B cell (primary cell): ENCODE results near the gene TMOD2. TPM values are rescaled to one million over a fixed set of nuclear protein-coding genes. Genes with fewer than 3 reads are reported as not detected.

ENCODE experiments used
- ATAC-seq: fragments of 200-7000 bp; cut with Tn5 transposase; one replicate; pipeline ENCODE4 v1.10.0; 2021; ENCODE audit warnings: low read depth, mild to moderate bottlenecking, moderate number of reproducible peaks, moderate library complexity
- CTCF ChIA-PET: fragments of 350-600 bp; sonication (Branson Sonifier 250); formaldehyde crosslinking; loops from one replicate; lab custom pipeline; 2021; ENCODE audit warnings: antibody characterized with exemption, inconsistent platforms; lab: Charles Lee
- POLR2A ChIA-PET: fragments of 350-600 bp; sonication (Branson Sonifier 250); formaldehyde crosslinking; loops from one replicate; lab custom pipeline; 2021; ENCODE audit warnings: antibody characterized with exemption; lab: Charles Lee
- DNase-seq: peaks from one replicate; pipeline ENCODE4 v3.0.0; 2013
- H2AFZ ChIP-seq: 2 replicates; pipeline ENCODE4 v1.6.1; 2012; ENCODE audit warnings: mild to moderate bottlenecking, low read depth, low read length; ENCODE audit not compliant: insufficient read depth, poor library complexity, severe bottlenecking
- H3K27ac ChIP-seq, 2 donors: 1 replicate in 1 of 2; 2 replicates in 1 of 2; pipeline ENCODE4 v1.5.1; 2012 to 2013; ENCODE audit warnings: low read length in 2 of 2, mild to moderate bottlenecking in 2 of 2, moderate library complexity in 1 of 2
- H3K27me3 ChIP-seq, 4 experiments: fragments of 200-600 bp in 1 of 4; sonication (generic) in 1 of 4; replicated peaks in 1 of 4; 1 replicate in 2 of 4; 2 replicates in 2 of 4; pipeline versions ENCODE4 v1.6.1 to v1.7.0; 2013 to 2016; ENCODE audit warnings: low read length in 3 of 4, mild to moderate bottlenecking in 2 of 4, mixed read lengths in 1 of 4, moderate library complexity in 1 of 4; ENCODE audit not compliant: insufficient read depth in 4 of 4, control insufficient read depth in 3 of 4; ENCODE audit errors: control extremely low read depth in 1 of 4
- H3K36me3 ChIP-seq, 2 experiments: replicated peaks in 1 of 2; 1 replicate in 1 of 2; 2 replicates in 1 of 2; pipeline versions ENCODE4 v1.6.1 to v1.7.1; 2013; ENCODE audit warnings: low read length in 1 of 2; ENCODE audit not compliant: insufficient read depth in 2 of 2, control insufficient read depth in 1 of 2; ENCODE audit errors: control extremely low read depth in 1 of 2, extremely low read depth in 1 of 2
- H3K4me1 ChIP-seq, 2 donors: fragments of 200-600 bp in 1 of 2; sonication (generic) in 1 of 2; 1 replicate in 1 of 2; 2 replicates in 1 of 2; pipeline versions ENCODE4 v1.5.1 to v1.6.1; 2013 to 2017; ENCODE audit warnings: low read length in 2 of 2; ENCODE audit not compliant: control insufficient read depth in 2 of 2, insufficient read depth in 2 of 2
- H3K4me2 ChIP-seq: replicated peaks from 2 replicates; pipeline ENCODE3; 2012; ENCODE audit warnings: mild to moderate bottlenecking, low read depth, low read length; ENCODE audit not compliant: poor library complexity, severe bottlenecking
- H3K4me3 ChIP-seq, 5 experiments: fragments of 200-600 bp in 1 of 5; sonication (generic) in 1 of 5; 1 replicate in 3 of 5; 2 replicates in 2 of 5; pipeline versions ENCODE4 v1.5.1 to v1.7.0; 2011 to 2016; ENCODE audit warnings: low read length in 4 of 5, mild to moderate bottlenecking in 4 of 5, low read depth in 2 of 5, control low read depth in 1 of 5, moderate library complexity in 1 of 5; ENCODE audit not compliant: insufficient read depth in 1 of 5; ENCODE audit errors: control extremely low read depth in 1 of 5, extremely low read depth in 1 of 5
- H3K79me2 ChIP-seq: fragments of 200-600 bp; sonication (generic); one replicate; pipeline ENCODE4 v1.6.0; 2016; ENCODE audit warnings: low read length; ENCODE audit not compliant: control insufficient read depth, insufficient read depth
- H3K9ac ChIP-seq: fragments of 200-600 bp; sonication (generic); 2 replicates; pipeline ENCODE4 v1.6.1; 2017; ENCODE audit warnings: mild to moderate bottlenecking, low read length, moderate library complexity
- H3K9me3 ChIP-seq, 3 donors: one replicate each; pipeline versions ENCODE4 v1.6.1 to v1.7.1; 2013; ENCODE audit warnings: low read length in 2 of 3; ENCODE audit not compliant: control insufficient read depth in 2 of 3, insufficient read depth in 1 of 3; ENCODE audit errors: control extremely low read depth in 1 of 3
- H4K20me1 ChIP-seq: 2 replicates; pipeline ENCODE4 v1.6.0; 2012; ENCODE audit warnings: mild to moderate bottlenecking, low read length; ENCODE audit not compliant: insufficient read depth, control insufficient read depth, poor library complexity, severe bottlenecking
- H3K27ac Mint-ChIP-seq: one replicate; pipeline ENCODE4 v1.8.0; 2021; ENCODE audit warnings: mixed read lengths
- H3K27me3 Mint-ChIP-seq: one replicate; pipeline ENCODE4 v1.8.0; 2021; ENCODE audit warnings: mixed read lengths
- H3K4me1 Mint-ChIP-seq: one replicate; pipeline ENCODE4 v1.8.0; 2021; ENCODE audit warnings: mixed read lengths
- H3K4me3 Mint-ChIP-seq: one replicate; pipeline ENCODE4 v1.8.0; 2021; ENCODE audit warnings: mixed read lengths
- H3K9me3 Mint-ChIP-seq: one replicate; pipeline ENCODE4 v1.8.0; 2022; ENCODE audit warnings: mixed read lengths; ENCODE audit not compliant: insufficient read depth
- EZH2 ChIP-seq: IDR thresholded peaks from 2 replicates; pipeline ENCODE4 v1.6.1; 2012; ENCODE audit warnings: borderline replicate concordance, low read depth, mild to moderate bottlenecking, moderate library complexity, low read length; ENCODE audit not compliant: insufficient read depth, poor library complexity, severe bottlenecking
- WGBS: methylation state at CpG from one replicate; pipeline ENCODE4 v1.1.5; 2013; ENCODE audit warnings: missing lambda C conversion rate; ENCODE audit not compliant: insufficient coverage; 5-methylcytosine and 5-hydroxymethylcytosine counted together
- intact Hi-C: fragments of 100-400 bp; cut with micrococcal nuclease; formaldehyde crosslinking; loops from one replicate; pipeline ENCODE4 v1.10.0; 2022
- polyA plus RNA-seq: library from polyadenylated mRNA; depleted of rRNA; stranded (reverse); fragments of >200 nt; gene quantifications from 2 replicates; pipeline ENCODE4 v1.2.3, GENCODE V29; 2012
- total RNA-seq, 2 donors: library from RNA; stranded (reverse); fragments of 120-200 nt in 1 of 2; gene quantifications; 1 replicate in 1 of 2; 2 replicates in 1 of 2; pipeline versions ENCODE4 v1.2.3 to v1.2.4, GENCODE V29; 2013 to 2022
- TF ChIP-seq, protein P1 (sequence below): fragments of 200-600 bp; IDR thresholded peaks from one replicate; pipeline ENCODE4 v1.8.0; 2022; ENCODE audit warnings: antibody characterized with exemption, mild to moderate bottlenecking

TMOD2 gene
- total and polyA plus RNA-seq, 2 donors (not counting 1 experiment from before 2014, with no cell fraction given): 5.7 to 25.9 TPM

DNA sequence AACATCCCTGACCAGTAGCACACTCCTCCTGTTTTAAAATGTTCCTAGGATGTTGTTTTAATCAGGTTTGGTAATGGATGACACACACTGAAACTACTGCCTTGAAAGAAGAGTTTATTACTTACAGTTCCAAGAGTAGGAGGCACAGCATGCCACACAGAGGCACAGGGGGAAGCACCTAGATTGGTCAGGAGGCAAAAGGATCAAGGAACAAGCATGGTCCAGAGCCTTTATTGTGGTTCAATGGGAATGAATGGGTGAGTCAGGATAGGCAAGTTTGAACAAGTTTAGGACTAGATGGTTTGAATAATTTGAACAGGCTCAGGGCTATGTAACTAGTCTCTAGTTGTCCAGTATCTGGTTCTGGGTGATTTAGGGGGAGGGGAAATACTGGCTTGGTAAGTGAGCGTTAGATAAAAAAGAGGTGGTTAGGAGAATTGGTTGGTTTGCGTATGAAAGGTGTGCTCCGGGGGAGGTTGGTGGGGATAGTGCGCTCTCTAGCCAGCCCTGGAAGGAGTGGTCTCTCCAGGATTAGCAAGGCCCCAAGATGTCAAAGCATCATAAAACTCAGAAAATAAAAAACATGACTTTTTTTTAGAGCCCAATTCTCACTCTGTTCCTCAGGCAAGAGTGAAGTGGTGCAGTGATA, 113.1 kb downstream of the TMOD2 start:
- H2AFZ ChIP-seq: no peak overlapping the region
- CTCF ChIA-PET: interaction anchor here (0.7 to 2.0 kb wide), 2 partner anchors 12 to 25 kb away, joined by 3 to 4 read pairs; no protein-coding TSS in a partner anchor
- POLR2A ChIA-PET: no interaction called here
- no peak overlapping the region for H3K4me3 ChIP-seq
- H3K27me3 ChIP-seq: no peaks in the 10 kb centered on the region
- no peak for TF ChIP-seq EZH2
- TF ChIP-seq, protein P1, sequence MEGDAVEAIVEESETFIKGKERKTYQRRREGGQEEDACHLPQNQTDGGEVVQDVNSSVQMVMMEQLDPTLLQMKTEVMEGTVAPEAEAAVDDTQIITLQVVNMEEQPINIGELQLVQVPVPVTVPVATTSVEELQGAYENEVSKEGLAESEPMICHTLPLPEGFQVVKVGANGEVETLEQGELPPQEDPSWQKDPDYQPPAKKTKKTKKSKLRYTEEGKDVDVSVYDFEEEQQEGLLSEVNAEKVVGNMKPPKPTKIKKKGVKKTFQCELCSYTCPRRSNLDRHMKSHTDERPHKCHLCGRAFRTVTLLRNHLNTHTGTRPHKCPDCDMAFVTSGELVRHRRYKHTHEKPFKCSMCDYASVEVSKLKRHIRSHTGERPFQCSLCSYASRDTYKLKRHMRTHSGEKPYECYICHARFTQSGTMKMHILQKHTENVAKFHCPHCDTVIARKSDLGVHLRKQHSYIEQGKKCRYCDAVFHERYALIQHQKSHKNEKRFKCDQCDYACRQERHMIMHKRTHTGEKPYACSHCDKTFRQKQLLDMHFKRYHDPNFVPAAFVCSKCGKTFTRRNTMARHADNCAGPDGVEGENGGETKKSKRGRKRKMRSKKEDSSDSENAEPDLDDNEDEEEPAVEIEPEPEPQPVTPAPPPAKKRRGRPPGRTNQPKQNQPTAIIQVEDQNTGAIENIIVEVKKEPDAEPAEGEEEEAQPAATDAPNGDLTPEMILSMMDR: no peak
- no peak overlapping the region for H3K27ac ChIP-seq
- H3K9me3 ChIP-seq: no peaks in the 10 kb centered on the region
- Mint-ChIP-seq H3K4me3 (no peak overlapping the region), H3K4me1 (peaks cover 21% of the 10 kb centered on the region), H3K9me3 (peaks cover 2% of the 10 kb centered on the region), H3K27ac (no peak overlapping the region), H3K27me3 (no peaks in the 10 kb centered on the region)
- no peak for DNase-seq
- intact Hi-C loops: no loop called here
- ATAC-seq: no peak
- H3K4me2 ChIP-seq: no peak overlapping the region
- peaks cover 40% of the 10 kb centered on the region for H3K79me2 ChIP-seq
- peaks cover 24 to 51% of the 10 kb centered on the region in 2 experiments for H3K36me3 ChIP-seq
- peaks cover 27% of the 10 kb centered on the region for H4K20me1 ChIP-seq
- H3K9ac ChIP-seq: no peak overlapping the region
- peaks cover 4 to 9% of the 10 kb centered on the region in 2 donors for H3K4me1 ChIP-seq
- 100% methylated on average over 1 of the region's 4 CpGs for WGBS

DNA sequence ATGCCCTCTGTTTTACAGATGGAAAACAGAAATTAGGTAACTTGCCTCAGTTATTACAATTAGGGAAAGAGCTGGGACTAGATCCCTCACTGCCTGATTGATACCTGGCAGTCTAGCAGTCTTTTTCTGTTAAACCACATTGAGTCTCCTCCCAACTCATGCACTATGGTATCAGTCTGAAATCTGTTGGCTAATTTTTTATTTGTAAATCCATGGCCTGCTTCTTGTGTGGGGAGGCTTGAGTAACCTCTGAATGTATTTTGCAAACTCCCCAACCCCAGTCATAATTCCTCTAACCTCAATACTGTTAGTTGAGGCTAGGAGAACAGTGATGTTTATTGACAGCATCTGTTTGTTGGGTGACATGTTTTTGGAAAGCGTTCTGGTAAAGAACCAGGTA, 113.9 kb downstream of the TMOD2 start:
- intact Hi-C loops: no loop called here
- ATAC-seq (no peak), DNase-seq (no peak)
- peaks cover 14% of the 10 kb centered on the region for H3K4me1 Mint-ChIP-seq
- CTCF ChIA-PET: interaction anchor here (0.7 to 2.0 kb wide), 2 partner anchors 12 to 25 kb away, joined by 3 to 4 read pairs; no protein-coding TSS in a partner anchor
- Histone ChIP-seq H3K27me3 (no peaks in the 10 kb centered on the region), H4K20me1 (peaks cover 19% of the 10 kb centered on the region), H2AFZ (no peak overlapping the region), H3K79me2 (peaks cover 36% of the 10 kb centered on the region), H3K9me3 (peaks cover 0 to 5% (median 0%) of the 10 kb centered on the region in 3 donors), H3K4me1 (peaks cover 4 to 9% of the 10 kb centered on the region in 2 donors), H3K27ac (no peak overlapping the region), H3K4me3 (no peak overlapping the region), H3K4me2 (no peak overlapping the region), H3K9ac (no peak overlapping the region), H3K36me3 (peaks cover 26 to 57% of the 10 kb centered on the region in 2 experiments)
- no peaks in the 10 kb centered on the region for H3K27me3 Mint-ChIP-seq
- no peak overlapping the region for H3K4me3 Mint-ChIP-seq
- peaks cover 2% of the 10 kb centered on the region for H3K9me3 Mint-ChIP-seq
- H3K27ac Mint-ChIP-seq: no peak overlapping the region
- no CpG with 5 or more reads among the region's 1 CpG for WGBS
- TF ChIP-seq, protein P1: no peak
- TF ChIP-seq EZH2: no peak
- POLR2A ChIA-PET: no interaction called here
